HG03520 (cell line): ENCODE measurements around the gene RIMBP2.
"Not testable (repeated sequence)": the region's sequence is repeated elsewhere in the genome, so short reads cannot be mapped to it uniquely, and the experiment has no call there.

Experiments
- ATAC-seq: cut with Tn5 transposase; IDR thresholded peaks from one replicate; pipeline ENCODE4 v1.9.1; 2021; ENCODE audit warnings: mild to moderate bottlenecking, moderate library complexity; ENCODE audit not compliant: unreplicated experiment

The RIMBP2 gene

GRCh38 chr12:130742112-130742511, 26.0 kb upstream of the RIMBP2 start:
- ATAC-seq, result no peak

- no peak for ATAC-seq
These were observed 23.5 kb upstream of the RIMBP2 start for GRCh38 chr12:130739571-130739970.

- not testable (repeated sequence) for ATAC-seq
These were observed 22.3 kb upstream of the RIMBP2 start for GRCh38 chr12:130738403-130738802.

- no peak for ATAC-seq
These were observed 21.6 kb upstream of the RIMBP2 start for GRCh38 chr12:130737731-130738130.

- ATAC-seq, result no peak
These were observed 13.2 kb upstream of the RIMBP2 start for GRCh38 chr12:130729344-130729743.

GRCh38 chr12:130728158-130729058, 12.3 kb upstream of the RIMBP2 start:
- ATAC-seq, result no peak

GRCh38 chr12:130719263-130719859, 3.3 kb upstream of the RIMBP2 start:
- no peak for ATAC-seq

GRCh38 chr12:130717752-130718151, 1.7 kb upstream of the RIMBP2 start:
- no peak for ATAC-seq

GRCh38 chr12:130716969-130717366, 869 bp upstream of the RIMBP2 start:
- no peak for ATAC-seq

- ATAC-seq, result no peak
These were observed 725 bp downstream of the RIMBP2 start for GRCh38 chr12:130715150-130715997.

- ATAC-seq, result no peak
These were observed 1.4 kb downstream of the RIMBP2 start for GRCh38 chr12:130714591-130715149.

- no peak for ATAC-seq
These were observed 2.0 kb downstream of the RIMBP2 start for GRCh38 chr12:130714091-130714590.

GRCh38 chr12:130713581-130713991, 2.5 kb downstream of the RIMBP2 start:
- no peak for ATAC-seq

- ATAC-seq, result no peak
These were observed 3.6 kb downstream of the RIMBP2 start for GRCh38 chr12:130712346-130713065.

GRCh38 chr12:130711756-130712155, 4.3 kb downstream of the RIMBP2 start:
- no peak for ATAC-seq

- no peak for ATAC-seq
These were observed 5.4 kb downstream of the RIMBP2 start for GRCh38 chr12:130710733-130711080.

- no peak for ATAC-seq
These were observed 5.9 kb downstream of the RIMBP2 start for GRCh38 chr12:130709971-130710732.

GRCh38 chr12:130709151-130709970, 6.7 kb downstream of the RIMBP2 start:
- ATAC-seq, result no peak

- no peak for ATAC-seq
These were observed 7.5 kb downstream of the RIMBP2 start for GRCh38 chr12:130708648-130709047.
